HG02798 (cell line): ENCODE results near the gene FRMD6.

Source experiments
- ATAC-seq: cut with Tn5 transposase; IDR thresholded peaks from one replicate; pipeline ENCODE4 v1.9.1; 2021; ENCODE audit warnings: mild to moderate bottlenecking; ENCODE audit not compliant: unreplicated experiment, poor library complexity

FRMD6 gene

DNA sequence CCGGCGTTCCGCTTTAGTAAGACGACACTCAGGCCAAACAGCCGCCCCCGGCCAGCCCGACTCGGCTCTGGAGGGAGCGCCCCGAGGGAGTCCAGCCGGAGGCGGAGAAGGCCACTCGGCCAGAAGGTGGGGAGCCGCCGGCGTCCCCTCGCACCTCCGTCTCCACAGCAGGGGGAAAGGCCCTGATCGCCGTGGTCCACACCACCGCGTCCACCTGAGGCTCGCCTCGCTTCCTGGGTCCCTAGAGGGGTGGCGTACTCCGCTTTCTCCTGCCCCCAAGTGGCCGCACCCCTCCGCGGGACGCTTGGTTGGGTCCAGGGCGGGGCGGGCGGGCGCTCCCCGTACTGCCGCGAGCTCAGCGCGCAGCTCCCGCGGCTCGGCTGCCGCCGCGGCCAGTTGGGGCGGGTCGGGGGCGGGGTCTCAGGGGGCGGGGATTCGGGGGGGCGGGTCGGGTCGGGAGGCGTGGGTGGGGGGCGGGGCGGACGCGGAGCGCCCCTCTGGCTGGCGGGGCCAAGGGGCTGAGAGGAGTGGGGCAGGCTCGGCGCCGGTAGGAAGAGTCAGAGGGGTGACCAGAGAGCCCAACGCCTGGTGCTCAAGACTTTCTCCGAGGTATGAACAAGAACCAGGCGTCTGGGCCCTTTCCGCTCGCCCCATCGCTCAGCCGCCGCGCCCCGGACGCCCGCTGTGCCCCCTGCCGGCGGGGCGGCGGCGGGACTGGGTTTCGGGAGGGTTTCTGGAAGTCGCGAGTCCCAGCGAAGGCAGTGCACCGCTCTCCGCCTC is at the start of gene FRMD6:
TSS of gene FRMD6 (plus strand) at position 523 of the 780 bp plus-strand sequence. CDS start 37,927 bp downstream, outside the sequence.
- peak; percentile 78 for ATAC-seq

DNA sequence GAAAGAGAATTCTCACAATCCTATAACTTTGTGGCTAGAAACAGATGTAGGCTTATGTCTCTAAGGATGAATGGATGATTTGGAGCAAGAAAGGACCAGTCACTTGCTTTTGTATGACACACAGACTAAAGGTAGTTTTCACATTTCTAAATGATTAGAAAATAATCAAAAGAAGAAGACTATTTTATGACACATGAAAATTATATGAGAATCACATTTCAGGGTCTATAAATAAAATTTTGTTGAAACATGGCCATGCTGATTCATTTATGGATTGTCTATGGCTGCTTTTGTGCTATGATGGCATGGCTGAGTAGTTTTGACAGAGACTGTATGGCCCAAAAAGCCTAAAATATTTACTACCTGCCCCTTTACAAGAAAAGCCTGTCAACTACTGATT is 49.4 kb upstream of the FRMD6 start:
- ATAC-seq = no peak

DNA sequence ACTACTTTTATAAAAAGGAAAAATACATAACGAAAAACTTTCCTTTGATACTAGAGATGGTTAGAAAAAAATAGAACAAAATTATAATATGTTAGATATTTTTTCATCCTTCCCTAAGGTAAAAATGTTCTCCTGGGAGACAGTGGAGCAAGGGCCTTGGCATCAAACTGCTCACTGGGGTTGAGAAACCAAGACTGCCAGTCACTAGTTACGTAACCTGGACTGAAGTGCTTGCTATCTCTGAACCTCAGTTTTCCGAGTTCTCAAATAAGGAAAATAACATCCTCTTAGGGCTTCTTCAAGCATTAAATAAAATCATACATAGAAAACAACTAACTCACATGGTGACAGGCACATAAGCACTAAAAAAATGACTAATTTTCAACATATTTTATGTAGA is 48.2 kb upstream of the FRMD6 start:
- no peak for ATAC-seq

DNA sequence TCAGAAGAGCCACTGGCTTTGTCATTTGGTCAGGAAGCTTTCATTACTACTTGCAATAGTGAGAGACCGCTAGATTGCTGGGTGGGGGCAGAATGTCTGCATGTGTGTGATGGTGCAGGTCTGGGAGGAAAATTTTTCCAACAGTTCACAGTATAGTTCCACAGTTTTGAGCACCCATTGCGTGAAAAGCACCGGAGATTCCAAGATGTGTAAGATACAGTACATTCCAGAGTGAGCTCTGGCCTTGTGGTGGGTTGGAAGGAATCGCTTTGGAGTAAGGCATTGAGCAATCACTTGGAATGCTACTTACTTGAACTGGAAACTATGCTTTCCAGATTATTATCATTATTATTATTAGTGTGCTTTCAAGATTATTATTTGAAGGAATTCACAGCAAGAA is 47.6 kb upstream of the FRMD6 start:
- ATAC-seq = no peak

DNA sequence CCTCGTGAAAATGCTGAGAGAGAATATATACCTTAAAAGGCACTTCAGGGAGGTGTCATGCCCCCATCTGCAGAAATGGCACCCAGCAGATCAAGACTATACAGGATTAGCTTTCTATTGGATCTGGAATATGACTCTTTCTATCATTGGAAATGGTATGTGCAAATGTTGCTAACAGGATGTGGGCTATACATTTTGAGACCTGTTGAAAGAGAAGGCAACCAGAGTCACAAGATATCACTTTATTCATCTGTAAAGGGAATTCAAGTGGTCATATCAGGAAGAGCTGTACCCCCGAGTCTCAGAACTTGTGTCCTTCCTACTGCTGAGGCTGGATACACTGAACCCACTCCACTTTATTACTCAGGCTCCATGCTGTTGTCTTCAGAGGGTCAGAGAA is 46.1 kb upstream of the FRMD6 start:
- no peak for ATAC-seq

DNA sequence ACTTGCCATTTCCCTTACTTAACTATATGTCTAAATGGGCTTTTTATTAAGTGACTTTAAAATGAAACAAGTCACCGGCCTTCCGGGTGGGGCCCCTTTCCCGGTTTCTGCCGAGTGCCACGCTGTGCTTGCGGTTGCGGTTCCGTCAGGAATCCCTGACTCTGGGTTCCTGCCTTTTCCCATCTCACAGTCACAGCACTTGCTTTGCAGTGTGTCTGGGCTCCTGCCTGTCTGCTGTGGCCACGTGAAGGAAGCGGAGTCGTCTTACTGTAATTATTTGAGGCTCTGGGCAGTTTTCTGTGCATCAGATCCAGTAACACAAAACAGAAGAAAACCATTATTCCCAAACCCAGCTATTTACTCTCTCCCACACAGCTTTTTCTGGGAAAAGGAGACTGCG is 44.0 kb upstream of the FRMD6 start:
- no peak for ATAC-seq

DNA sequence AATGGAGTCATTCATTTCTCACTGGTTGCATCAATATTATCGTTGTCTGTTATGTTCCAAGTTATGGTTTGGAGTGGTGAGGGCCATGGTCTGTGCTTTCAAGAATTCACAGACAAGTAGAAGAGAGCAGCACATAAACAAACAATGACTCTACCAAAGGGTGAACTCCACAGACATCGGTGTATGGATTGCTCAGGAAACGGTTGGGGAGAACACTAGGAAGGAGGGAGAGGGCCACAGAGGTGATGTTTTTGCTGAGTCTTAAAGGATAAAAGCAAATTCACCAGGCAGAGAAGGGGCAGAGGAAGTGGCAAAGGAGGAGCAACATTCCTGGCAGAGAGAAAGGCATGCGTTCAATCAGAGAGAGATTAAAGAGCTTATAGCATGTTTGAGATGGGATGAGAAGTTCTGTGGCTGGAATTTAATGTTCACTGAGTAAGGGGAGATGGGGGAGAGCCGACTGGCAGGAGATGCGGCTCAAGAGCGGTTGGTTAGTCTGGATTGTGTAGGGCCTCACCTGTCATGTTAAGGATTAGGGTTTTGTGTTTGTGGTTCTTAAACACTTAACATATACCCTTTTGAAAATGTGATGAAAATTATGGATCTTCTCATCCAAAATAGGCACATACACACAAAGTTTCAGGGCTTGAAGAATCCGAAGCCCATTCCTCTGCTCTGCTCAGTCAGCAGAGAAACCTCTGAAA is 42.3 kb upstream of the FRMD6 start:
- ATAC-seq = peak; percentile 9

DNA sequence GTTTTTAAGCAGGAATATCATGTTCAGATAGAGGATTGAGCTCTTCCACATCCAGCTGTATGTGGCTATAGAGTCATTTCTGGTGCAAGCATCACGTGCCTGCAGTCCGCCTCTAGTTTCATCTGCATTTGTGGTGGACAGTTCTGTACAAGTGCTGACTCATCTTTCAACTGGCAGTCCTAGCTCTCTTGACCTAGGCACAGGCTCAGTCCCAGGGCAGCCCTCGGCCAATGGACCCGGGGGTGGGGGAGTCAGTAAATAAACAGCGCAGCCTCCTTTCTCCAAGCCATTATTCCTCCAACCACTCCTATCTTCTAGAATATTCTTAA is 41.8 kb upstream of the FRMD6 start:
- ATAC-seq = peak; percentile 83

DNA sequence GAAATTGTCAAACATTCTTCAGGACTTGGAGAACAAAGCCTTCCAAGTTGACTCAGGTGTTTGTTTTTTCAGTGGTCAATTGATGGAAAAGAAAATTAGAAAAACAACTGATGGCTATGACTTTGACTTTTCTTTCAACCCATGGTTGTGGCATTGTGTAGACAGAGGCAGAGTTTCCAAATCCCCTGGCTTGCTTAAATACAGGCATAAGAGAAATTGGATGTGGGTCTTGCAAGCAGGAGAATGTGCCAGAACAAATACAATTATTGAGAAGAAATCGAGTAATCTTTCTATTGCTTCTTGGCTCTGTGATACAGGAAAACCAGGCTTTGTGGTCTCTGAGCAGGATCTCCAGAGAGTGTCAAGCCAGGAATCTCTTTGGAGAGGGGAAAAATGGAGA is 40.9 kb upstream of the FRMD6 start:
- ATAC-seq = no peak

DNA sequence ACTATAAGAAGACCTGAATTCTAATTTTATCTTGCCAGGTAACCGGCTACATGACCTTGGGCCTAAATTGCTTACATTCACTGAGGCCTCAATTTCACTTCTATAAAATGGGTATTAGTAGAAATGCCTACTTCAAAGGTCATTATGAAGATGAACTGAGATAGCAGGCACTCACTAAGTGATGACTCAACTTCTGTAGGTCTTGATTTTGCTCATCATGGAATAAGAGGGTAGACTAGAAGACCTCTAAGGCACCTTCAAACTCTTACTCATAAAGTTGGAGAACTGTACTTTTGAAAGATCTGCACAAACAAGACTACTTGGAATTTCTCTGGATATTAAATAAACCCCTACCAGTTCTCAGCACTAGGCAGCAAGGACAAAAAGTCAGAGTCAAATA is 39.3 kb upstream of the FRMD6 start:
- ATAC-seq = no peak

DNA sequence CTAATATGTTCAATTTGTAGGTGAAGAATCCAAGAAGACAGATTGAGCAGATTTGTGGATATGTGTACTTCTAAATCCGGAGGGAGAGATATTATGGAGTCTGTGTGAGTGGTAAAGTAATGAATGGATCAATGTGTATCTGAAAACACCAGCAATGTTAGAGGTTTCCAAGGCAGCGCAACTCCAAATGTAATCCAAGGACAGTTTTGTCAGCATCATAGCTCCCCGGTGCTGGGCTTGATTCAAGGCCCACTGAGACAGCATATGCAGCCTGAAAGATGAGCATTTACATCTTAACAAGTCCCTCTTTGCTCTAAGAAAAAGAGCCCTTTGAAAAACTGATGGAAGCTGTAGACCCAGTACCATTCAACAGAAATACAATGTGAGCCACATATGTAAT is 38.3 kb upstream of the FRMD6 start:
- ATAC-seq = no peak

DNA sequence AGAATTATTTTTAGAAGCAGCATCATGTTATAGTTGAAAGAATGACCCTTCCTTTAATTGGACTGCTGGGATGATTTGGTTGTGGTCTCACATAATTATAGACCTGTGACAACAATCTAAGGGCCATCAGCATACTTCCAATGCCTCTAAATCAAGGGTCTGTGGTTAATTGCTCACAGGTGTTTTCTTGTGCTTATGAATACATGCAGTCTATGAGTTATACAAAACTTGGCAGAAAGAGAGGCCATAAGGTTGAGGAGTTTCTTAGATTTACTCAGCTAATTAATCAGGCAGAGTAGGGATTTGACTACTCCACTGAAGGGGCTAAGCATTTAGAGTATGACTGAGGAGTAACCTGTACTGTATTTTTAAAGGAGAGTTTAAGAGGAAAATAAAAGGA is 37.0 kb upstream of the FRMD6 start:
- ATAC-seq = peak; percentile 49

DNA sequence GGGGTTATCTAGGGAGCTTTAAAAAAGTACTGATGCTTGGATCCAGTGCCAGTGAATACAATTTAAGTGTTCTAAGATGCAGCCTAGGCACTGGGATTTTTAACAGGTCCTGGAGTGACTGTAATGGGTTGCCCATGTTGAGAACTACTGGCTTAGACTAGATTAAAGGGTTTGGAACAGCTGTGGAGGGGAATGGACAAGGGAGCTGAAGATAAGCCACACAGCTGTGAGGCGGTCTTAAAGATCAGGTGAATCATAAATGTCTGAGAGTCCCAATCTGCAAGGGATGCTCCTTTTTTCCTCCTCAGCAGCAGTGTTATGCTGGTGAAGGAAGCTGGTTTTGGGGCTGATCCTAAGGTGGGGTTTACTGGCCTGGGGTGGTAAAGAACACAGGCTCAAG is 35.5 kb upstream of the FRMD6 start:
- ATAC-seq = no peak

DNA sequence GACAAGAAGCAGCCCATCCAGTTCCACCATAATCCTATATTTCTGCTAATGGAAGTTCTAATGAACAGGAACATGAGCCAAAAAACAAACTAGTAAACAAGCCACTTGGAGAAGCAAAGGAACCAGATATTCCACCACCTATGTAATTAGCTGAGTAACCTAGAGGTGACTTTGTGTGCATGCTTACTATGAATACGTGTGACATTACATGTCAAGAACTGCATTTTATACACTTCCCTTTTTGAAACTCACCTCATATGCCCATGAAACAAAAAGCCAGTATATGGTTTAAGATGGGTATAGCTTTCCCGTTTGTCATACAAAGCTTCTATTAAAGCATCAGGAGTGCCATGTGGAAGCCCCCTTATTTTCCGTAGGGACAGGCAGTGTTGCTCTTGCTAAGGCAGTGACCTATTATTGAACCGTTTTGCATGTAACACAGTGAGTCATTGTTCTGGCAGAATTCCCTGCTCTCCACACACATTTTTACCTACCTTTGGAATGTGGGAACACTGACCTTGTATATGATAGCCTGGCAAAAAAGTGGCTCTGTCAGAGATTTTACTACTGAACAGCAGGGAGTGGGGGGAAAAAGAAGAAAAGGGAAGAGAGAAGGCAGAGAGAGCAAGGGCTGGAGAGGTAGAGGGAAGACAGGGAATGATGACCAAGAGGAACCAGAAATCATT is 34.8 kb upstream of the FRMD6 start:
- ATAC-seq = no peak

DNA sequence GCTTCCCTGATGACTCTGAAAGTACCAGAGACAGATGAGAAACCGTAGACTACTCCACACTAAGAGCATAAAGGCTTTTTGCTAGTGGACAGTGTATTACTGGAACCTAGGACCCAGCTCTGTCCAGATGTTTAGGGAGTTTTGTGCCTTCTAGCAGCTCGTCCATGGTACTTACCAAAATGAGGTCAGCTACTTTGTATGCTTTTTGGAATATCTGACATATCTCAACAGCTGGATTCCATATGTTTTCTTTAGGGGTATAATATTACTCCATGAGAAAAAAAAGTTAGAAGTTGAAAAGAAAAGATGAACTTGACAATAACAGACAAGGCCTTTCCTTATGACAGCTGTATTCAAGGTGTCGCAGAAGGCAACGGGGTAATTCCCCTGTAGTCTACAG is 32.1 kb upstream of the FRMD6 start:
- no peak for ATAC-seq

DNA sequence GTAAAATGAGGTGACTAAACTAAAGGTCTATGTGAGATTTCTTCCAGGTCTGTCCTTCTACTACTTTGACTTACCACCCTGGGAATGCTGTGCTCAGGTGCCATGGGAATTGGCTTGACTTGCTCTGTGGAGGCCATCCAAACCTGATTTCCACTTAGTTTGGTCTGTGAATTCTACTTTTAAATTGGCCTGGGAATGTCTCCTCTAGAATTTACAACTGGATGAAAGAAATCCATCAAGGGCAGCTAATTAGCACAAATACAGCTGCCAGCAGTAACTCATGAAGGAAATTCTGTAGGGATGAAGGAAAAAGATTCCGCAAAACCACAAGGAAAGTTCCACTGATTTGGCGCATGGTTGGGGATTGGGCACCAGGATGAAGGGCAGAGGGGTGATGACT is 31.7 kb upstream of the FRMD6 start:
- ATAC-seq = no peak

DNA sequence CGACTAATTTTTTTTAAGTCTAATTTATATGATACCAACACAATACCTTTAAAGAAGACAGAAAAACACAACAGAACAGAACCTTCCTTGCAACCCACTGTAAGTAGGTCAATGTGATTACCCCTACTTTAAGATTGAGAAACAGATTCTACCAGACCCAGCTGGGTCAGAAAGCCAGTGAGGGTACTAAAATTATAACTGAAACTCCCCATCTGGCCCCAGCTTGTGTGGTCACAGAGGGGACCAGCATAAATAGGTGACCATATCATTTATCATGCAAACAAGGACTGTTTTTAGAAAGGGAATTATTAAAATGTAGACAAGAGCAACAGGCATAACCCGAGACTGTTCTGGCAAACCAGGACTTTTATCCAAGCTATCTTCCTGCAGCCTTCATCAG is 30.1 kb upstream of the FRMD6 start:
- ATAC-seq = peak; percentile 80

DNA sequence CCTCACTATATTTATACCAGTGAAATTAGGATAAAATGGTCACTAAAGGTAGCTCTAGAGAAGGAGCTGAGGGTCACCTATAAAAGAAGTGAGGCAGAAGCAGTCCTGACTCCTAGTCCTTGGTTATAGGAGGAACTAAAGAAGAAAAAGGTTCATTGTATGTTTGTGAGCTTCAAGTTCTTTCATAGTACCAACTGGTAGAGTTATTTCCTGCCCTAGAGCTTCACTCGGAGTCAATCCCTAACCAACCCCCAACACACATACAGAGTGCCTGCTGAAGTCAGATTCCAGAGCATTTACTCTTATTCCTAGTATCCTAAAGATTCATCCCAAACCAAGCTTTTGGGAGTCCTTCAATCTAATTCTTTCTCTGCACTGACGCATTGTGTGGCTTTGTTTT is 29.3 kb upstream of the FRMD6 start:
- no peak for ATAC-seq

DNA sequence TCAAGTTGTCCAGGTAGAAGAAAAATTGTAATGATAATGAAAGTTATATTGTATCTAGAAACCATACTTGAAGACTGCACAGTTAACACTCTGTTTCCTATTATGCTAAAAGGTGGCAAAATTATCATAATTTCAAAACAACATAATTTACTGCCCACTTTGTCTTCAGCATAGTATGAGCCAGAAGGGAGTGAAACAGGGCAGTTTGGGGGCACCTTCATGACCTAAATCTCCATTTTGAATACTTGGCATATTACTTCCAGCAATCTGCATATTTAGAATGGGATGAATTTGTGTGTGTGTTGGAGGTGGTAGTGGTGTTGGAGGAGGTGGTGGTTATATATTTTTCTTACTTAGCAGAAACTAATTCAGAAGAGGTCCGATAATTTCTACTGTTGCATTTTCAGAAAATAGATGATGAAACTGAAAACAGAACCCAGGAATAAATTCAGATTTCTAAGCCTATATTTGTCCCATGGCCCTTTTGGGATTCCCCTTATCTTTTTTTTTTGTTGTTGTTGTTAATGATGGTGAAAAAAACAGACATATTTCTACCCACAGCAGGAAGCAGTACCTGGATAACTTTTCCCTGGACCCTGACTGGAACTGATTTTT is 26.6 kb upstream of the FRMD6 start:
- ATAC-seq = no peak

DNA sequence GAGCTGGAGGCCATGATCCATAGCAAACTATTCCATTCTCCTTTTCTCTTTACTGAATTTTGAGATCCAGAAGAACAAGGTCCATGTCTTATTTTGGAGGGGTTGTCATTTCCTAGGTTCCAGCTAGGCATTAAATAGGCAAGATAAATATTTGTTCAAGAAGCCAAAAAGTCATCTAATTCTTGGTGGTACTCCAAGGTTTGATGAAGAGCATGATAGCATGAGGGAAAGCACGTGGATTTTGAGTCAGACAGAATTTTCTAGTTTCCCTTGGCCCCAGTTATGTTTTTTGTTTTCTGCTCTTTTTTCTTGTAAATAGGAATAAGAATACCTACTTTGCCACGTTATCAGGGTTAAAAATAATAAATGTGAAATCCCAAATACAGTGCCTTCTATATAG is 25.5 kb upstream of the FRMD6 start:
- ATAC-seq = no peak

DNA sequence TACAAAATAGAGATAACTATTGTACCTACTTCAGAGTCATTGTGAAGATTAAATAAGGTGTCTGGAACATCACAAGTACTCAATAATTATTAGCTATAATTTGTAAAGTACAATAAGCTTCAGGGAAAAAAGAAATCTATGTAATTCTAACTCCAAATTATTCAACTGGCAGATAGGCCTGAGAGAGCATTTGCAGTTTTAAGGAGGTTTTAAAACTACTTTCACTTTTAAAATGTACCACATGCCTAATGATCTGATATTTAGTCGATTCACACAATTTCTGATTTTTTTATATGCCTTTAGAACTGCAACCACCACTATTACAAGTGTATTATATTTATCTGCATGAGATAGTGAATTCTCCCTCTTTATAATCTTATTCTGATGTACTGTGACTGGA is 24.9 kb upstream of the FRMD6 start:
- no peak for ATAC-seq
